T-helper 22 cell (primary cell): ENCODE results near the gene APOBEC3C.
A peak's percentile ranks its signal among the peaks of the same experiment; 100 is the strongest.
"Not testable (repeated sequence)": the region's sequence is repeated elsewhere in the genome, so short reads cannot be mapped to it uniquely, and the experiment has no call there.

Source experiments
- DNase-seq: peaks from one replicate; pipeline ENCODE4 v3.0.0-alpha.2; 2020; ENCODE audit warnings: low read depth

Gene APOBEC3C

GRCh38 chr22:38984224-38984623 lies 29.8 kb upstream of the APOBEC3C start:
- no peak for DNase-seq

GRCh38 chr22:38984784-38985757 lies 29.0 kb upstream of the APOBEC3C start:
- peak; percentile 84 for DNase-seq

DNA sequence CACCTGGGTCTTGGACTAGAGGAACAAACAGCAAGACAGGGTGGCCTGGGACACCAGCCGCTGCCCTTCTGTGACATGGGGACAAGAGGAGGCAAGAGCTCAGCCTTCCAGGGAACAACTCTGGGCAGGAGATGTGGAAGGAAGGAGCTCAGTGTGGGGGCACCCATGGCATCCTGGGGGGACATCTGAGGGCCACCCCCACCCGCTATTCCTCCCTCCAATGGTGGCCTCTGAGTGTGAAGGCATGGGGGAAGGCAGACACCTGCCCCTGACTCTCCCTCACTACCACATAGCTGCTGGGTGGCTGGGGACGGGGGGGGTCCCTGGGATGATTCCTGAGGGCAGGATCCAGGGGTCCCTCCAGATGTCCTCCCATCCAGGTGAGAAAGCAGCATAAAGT lies 27.4 kb upstream of the APOBEC3C start:
- no peak for DNase-seq

DNA sequence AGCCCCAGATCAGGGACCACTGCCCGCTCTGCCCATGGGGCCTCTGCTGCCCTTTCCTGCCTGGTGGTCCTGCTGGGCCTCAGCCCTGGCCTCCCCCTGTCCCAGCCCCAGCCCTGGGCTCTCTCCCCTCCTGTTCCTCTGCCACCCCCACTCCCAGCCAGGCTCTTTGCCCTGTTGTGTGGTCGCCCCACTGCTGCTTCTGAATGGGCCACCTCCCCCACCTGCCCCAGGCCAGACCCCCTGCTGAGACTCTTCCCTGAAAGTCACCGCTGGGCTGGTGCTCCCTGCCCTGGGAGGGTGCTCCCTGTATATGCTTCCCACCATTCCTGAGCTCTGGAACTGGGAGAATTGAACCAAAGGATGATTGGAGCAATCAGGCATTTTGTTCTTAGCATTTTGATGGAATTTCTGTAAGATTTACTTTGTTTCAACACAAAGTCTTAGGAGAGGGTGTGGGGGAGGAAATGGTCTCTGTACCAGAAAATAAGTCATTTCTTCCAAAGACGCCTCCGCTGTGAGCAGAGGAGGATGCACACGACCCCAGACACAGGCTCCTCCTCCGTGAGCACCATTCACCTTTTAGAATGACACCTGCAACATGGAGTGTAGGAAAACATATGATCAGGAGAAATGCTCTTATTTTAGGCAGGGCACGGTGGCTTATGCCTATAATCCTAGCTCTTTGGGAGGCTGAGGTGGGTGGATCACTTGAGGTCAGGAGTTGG lies 26.7 kb upstream of the APOBEC3C start:
- no peak for DNase-seq

GRCh38 chr22:38989466-38989865 lies 24.6 kb upstream of the APOBEC3C start:
- no peak for DNase-seq

- DNase-seq, result not testable (repeated sequence)
Observed at GRCh38 chr22:38992871-38993371, 21.1 kb upstream of the APOBEC3C start.

DNA sequence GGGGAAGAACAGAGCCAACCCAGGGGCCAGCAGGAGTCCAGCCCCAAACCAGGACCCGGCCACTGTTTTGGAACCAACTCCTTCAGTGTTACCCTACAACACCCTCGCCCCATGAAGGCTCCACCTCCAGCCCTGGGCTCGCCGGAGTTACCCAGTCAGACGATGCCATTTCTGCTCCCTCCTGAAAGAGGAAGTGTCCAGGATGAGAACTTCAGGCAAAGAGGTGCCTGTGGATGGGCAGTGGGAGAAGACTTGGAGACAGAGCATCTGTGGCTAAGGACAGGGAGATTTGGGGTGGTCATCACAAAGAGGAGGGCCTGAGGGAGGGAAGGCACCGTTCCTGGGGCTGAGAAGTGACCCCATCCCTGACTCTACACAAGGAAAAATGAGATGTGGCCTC lies 18.0 kb upstream of the APOBEC3C start:
- no peak for DNase-seq

DNA sequence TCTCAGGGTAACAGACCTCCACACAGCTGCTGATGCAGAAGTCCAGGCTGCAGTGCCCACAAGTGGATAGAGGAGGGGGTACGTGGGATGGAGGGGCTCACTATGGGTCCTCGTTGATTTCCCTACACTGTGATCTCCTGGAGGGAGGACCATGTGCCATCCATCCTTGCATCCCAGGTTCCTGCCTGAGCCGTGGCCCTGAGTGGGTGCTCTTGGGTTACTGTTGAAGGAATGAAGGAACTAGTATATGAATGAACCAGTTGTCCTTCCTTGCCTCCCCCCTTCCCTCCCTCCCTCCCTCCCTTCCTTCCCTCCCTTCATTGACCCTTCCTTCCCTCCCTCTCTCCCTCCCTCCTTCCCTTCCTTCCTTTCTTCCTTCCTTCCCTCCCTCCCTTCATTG lies 16.5 kb upstream of the APOBEC3C start:
- DNase-seq, result no peak

- peak; percentile 50 for DNase-seq
Observed at GRCh38 chr22:39003165-39003638, 10.9 kb upstream of the APOBEC3C start.

GRCh38 chr22:39007177-39007576 lies 6.9 kb upstream of the APOBEC3C start:
- no peak for DNase-seq

- not testable (repeated sequence) for DNase-seq
Observed at GRCh38 chr22:39008271-39008850, 5.7 kb upstream of the APOBEC3C start.

GRCh38 chr22:39010946-39011345 lies 3.1 kb upstream of the APOBEC3C start:
- DNase-seq, result no peak

DNA sequence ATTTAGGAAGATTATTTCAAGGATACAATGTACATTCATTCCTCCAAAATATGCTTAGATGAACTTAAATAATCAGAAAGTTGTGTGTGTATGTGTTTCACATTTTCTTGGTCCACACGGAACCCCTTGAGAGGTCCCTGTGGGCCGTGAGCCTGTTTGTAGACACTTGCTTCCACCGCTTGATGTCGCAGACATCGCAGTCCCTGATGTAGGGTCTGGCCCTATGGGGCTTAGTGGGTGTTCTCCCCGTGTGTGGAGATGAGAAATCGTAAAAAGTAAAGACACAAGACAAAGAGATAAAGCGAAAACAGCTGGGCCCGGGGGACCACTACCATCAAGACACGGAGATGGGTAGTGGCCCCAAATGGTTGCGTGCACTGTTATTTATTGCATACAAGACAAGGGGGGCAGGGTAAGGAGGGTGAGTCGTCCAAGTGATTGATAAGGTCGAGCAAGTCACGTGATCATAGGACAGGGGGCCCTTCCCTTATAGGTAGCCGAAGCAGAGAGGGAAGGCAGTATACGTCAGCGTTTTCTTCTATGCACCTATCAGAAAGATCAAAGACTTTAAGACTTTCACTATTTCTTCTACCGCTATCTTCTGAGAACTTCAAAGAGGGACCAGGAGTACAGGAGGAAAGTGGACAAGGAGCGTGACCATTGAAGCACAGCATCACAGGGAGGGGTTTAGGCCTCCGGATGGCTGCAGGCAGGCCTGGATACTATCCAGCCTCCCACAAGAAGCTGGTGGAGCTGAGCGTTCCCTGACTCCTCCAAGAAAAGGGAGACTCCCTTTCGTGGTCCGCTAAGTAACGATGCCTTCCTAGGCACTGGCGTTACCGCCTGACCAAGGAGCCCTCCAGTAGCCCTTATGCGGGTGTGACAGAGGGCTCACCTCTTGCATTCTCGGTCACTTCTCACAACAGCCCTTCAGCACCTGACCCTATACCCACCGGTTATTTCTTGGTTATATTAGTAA lies 1.2 kb upstream of the APOBEC3C start:
- no peak for DNase-seq

DNA sequence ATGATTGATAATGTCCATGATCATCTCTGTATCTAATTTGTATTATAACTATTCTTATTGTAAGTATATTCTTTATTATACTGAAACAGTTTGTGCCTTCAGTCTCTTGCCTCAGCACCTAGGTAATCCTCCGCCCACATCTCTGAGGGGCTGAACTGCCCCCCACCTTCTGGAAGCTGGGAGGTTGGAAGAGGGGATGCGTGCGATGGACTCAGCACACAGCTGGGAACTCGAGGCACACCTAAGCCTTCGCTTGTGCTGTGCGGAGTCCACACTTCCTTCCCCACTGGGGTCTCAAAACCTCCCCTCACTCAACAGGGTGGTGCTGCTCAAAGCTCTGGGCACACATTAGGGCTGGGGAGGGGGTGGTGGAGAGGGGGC lies 506 bp upstream of the APOBEC3C start:
- not testable (repeated sequence) for DNase-seq

DNA sequence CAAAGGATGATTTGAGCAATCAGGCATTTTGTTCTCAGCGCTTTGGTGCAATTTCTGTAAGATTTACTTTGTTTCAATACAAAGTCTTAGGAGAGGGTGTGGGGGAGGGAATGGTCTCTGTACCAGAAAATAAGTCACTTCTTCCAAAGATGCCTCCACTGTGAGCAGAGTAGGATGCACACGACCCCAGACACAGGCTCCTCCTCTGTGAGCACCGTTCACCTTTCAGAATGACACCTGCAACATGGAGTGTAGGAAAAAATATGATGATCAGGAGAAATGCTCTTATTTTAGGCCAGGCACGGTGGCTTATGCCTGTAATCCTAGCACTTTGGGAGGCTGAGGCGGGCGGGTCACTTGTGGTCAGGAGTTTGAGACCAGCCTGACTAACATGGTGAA lies 665 bp downstream of the APOBEC3C start:
- not testable (repeated sequence) for DNase-seq

GRCh38 chr22:39016592-39016991 lies 2.5 kb downstream of the APOBEC3C start:
- no peak for DNase-seq

GRCh38 chr22:39017596-39018365 lies 3.7 kb downstream of the APOBEC3C start:
- no peak for DNase-seq

- DNase-seq, result not testable (repeated sequence)
Observed at GRCh38 chr22:39020021-39020651, 6.1 kb downstream of the APOBEC3C start.

DNA sequence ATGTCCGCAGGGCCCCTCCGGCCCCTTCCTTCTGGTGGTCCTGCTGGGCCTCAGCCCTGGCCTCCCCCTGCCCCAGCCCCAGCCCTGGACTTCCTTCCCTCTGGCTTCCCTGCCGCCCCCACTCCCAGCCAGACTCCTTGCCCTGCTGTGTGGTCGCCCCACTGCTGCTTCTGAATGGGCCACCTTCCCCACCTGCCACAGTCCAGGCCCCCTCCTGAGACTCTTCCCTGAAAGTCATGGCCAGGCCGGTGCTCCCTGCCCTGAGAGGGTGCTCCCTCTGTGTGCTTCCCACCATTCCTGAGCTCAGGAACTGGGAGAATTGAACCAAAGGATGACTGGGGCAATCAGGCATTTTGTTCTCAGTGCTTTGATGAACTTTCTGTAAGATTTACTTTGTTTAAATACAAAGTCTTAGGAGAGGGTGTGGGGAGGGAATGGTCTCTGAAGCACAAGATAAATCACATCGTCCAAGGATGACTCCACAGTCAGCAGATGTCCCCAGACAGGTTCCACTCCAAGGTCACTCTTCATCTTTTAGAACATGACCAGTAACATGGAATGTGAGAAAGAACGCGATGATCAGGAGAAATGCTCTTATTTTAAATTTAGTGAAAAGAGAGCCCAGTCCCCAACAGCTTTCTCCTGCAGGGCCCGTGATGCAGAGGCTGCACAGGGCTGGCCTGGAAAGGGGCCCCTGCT lies 7.6 kb downstream of the APOBEC3C start:
- DNase-seq, result no peak
